B cell (primary cell): ENCODE data around the gene PREB.

Experiments
- EZH2 ChIP-seq: IDR thresholded peaks from 2 replicates; pipeline ENCODE4 v1.6.1; 2012; ENCODE audit warnings: borderline replicate concordance, low read depth, mild to moderate bottlenecking, moderate library complexity, low read length; ENCODE audit not compliant: insufficient read depth, poor library complexity, severe bottlenecking
- TF ChIP-seq, protein P1 (sequence below): fragments of 200-600 bp; IDR thresholded peaks from one replicate; pipeline ENCODE4 v1.8.0; 2022; ENCODE audit warnings: antibody characterized with exemption, mild to moderate bottlenecking

DNA sequence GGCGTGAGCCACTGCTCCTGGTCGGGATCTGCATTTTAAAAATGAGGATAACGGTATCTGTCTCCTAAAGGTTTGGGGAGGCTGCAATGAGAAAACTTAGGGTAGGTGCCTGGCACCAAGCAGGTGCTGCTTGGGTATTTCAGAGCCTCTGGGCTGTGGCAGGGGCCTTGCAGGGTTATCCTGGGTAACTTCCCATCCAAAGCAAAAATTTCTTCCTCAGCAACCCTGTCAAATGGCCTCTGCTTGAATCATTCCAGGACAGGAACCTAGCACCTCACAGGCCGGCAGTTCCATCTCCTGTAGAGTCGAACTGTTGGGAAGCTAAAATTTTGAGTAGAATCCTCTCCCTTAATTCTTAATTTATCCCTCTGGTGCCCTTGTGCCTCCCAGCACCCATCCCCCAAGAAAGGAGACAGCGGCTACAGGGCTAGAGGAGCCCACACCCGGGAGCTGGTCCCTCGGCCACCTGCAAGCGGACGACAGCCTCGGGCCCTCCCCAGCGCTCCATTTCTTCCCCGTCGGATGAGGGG lies 16.4 kb downstream of the PREB start:
- TF ChIP-seq, protein P1, sequence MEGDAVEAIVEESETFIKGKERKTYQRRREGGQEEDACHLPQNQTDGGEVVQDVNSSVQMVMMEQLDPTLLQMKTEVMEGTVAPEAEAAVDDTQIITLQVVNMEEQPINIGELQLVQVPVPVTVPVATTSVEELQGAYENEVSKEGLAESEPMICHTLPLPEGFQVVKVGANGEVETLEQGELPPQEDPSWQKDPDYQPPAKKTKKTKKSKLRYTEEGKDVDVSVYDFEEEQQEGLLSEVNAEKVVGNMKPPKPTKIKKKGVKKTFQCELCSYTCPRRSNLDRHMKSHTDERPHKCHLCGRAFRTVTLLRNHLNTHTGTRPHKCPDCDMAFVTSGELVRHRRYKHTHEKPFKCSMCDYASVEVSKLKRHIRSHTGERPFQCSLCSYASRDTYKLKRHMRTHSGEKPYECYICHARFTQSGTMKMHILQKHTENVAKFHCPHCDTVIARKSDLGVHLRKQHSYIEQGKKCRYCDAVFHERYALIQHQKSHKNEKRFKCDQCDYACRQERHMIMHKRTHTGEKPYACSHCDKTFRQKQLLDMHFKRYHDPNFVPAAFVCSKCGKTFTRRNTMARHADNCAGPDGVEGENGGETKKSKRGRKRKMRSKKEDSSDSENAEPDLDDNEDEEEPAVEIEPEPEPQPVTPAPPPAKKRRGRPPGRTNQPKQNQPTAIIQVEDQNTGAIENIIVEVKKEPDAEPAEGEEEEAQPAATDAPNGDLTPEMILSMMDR = no peak
- no peak for TF ChIP-seq EZH2
